ENCODE results near the gene DELE1.

DNA sequence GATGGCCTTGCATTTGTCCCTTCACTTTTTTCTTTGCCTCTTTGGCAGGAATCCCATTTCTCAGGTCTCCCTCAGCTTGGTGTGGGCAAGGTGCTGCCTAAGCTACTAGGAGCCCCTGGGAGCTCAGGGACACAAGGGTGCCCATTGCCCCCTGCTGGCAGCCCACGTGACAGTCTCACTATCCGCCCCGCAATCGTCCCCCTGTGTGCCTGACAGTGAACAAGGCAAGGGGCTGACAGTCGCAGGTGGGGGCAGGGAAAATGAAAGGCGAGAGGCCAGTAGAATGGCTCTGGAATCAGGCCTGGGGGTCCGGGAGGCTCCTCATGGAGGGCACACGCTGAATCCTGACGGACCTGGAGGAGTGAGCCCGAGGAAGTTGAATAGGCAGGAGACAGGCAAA is 36.3 kb downstream of the DELE1 start:
- TF ChIP-seq, protein P1, sequence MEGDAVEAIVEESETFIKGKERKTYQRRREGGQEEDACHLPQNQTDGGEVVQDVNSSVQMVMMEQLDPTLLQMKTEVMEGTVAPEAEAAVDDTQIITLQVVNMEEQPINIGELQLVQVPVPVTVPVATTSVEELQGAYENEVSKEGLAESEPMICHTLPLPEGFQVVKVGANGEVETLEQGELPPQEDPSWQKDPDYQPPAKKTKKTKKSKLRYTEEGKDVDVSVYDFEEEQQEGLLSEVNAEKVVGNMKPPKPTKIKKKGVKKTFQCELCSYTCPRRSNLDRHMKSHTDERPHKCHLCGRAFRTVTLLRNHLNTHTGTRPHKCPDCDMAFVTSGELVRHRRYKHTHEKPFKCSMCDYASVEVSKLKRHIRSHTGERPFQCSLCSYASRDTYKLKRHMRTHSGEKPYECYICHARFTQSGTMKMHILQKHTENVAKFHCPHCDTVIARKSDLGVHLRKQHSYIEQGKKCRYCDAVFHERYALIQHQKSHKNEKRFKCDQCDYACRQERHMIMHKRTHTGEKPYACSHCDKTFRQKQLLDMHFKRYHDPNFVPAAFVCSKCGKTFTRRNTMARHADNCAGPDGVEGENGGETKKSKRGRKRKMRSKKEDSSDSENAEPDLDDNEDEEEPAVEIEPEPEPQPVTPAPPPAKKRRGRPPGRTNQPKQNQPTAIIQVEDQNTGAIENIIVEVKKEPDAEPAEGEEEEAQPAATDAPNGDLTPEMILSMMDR (IDR thresholded peaks at IDR 0.05) = no peak
- no peak for TF ChIP-seq POLR2A (IDR thresholded peaks at IDR 0.05)
